ENCODE data around the gene SUMO4. TPM values are rescaled to one million over a fixed set of nuclear protein-coding genes. Genes with fewer than 3 reads are reported as not detected.
A peak's percentile ranks its signal among the peaks of the same experiment; 100 is the strongest.
"Not testable (repeated sequence)": the region's sequence is repeated elsewhere in the genome, so short reads cannot be mapped to it uniquely, and the experiment has no call there.

The SUMO4 gene
- total RNA-seq, 1 donor from 2014 or later: 1.1 TPM

DNA sequence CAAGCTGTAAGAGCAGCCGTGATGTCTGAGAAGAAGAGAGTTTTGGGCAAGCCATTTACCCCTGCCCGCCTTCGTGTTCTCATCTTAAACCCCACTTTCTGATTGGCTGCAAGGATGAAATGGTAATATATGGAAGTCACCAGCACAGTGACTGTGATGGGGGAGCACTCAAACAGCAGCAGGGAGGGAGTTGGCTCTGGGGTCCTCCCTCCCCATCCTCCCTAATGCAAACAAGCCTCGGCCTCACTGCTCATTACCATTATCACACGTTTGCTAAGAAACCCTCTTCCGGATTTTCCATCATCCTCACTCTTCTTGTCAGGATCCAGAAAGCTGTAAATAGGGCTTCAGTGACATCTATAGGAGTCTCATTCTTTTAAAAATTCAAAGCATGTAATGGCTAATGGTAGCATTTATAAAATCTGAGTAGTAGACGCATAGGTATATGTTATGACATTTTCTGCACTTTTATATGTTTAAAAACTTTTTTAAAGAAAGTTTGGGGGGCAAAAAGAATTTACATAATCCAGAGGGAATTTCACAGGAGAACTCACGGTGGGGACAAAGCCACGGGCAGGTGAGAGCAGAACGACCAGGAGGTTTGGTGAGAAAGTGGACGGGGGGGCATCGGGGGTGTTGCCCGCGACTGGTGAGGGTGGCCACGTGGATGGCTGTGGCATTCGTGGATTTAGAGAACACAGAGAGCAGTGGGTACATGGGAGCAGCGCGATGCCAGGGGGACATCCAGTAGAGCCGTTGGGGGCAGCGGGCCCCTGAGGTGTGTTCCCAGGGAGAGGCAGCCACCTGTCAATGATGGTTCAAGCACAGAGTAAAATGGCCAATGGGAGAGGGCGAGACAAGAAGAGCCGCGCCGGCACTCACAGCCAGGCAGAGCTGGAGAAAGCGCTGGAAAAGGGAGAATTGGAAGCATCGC is 29.6 kb downstream of the SUMO4 start:
- ATAC-seq (no peak), DNase-seq (ENCODE audit: low spot score) (no peak)

GRCh38 chr6:149431905-149432775 is 32.1 kb downstream of the SUMO4 start:
- DNase-seq (ENCODE audit: low spot score) (peak; percentile 89), ATAC-seq (peak; percentile 100)

- ATAC-seq: no peak
- no peak for DNase-seq (ENCODE audit: low spot score)
Observed at GRCh38 chr6:149433405-149433804, 33.3 kb downstream of the SUMO4 start.

GRCh38 chr6:149433881-149434280 is 33.8 kb downstream of the SUMO4 start:
- DNase-seq (ENCODE audit: low spot score) (no peak), ATAC-seq (no peak)

DNA sequence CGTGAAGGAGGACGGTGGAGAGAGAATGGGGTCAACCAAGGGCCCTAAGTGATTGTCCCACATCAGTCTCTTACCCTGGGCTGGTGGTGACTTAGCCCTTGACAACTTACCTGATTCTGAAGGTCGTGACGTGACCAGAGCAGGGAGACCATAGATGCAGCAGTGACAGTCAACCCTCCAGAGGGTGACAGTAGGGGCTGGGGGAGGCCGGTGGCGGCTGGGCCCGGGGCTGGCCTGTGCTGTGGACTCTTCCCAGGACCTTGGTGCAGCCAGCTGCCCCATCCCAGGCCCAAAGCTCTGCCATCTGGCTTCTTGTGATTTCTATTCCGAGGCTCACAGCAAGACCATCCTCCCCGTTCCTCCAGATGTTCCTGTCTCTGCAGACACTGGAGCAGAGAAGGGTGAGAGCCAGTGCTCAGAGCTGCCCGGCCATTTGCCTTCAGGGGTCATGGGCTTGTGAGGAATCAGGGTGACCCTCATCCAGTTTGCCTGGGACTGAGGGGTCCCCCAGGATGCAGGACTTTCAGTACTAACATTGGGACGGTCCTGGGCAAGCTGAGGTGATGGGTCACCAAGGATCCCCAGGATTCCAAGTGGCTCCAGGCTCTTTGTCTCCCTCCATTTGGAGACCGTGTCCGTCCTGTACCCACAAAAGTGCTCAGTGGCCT is 36.0 kb downstream of the SUMO4 start:
- ATAC-seq (no peak), DNase-seq (ENCODE audit: low spot score) (no peak)

GRCh38 chr6:149436647-149437046 is 36.6 kb downstream of the SUMO4 start:
- no peak for ATAC-seq

GRCh38 chr6:149437212-149437611 is 37.1 kb downstream of the SUMO4 start:
- DNase-seq (ENCODE audit: low spot score) (no peak), ATAC-seq (no peak)

More at GRCh38 chr6:149436647-149437046, 36.6 kb downstream of the SUMO4 start:
- DNase-seq (ENCODE audit: low spot score): no peak

- no peak for DNase-seq (ENCODE audit: low spot score)
- ATAC-seq: no peak
Observed at GRCh38 chr6:149438855-149439254, 38.8 kb downstream of the SUMO4 start.

DNA sequence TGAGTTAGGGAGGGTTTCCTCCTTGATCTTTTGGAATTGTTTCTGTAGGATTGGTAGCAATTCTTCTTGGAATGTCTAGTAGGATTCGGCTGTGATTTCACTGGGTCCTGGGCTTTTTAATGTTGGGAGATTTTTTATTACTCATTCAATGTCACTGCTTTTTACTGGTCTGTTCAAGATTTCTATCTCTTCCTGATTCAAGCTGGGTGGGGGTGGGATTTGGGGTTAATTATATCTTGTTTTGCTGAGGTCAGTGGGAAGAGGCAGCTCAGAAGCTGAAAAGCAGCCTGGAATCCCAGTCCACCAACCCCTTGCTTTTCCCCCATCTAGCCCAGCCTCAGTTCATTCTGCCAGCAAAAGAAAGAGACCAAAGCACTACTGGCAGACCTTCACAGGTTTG is 39.6 kb downstream of the SUMO4 start:
- DNase-seq (ENCODE audit: low spot score) (no peak), ATAC-seq (no peak)

DNA sequence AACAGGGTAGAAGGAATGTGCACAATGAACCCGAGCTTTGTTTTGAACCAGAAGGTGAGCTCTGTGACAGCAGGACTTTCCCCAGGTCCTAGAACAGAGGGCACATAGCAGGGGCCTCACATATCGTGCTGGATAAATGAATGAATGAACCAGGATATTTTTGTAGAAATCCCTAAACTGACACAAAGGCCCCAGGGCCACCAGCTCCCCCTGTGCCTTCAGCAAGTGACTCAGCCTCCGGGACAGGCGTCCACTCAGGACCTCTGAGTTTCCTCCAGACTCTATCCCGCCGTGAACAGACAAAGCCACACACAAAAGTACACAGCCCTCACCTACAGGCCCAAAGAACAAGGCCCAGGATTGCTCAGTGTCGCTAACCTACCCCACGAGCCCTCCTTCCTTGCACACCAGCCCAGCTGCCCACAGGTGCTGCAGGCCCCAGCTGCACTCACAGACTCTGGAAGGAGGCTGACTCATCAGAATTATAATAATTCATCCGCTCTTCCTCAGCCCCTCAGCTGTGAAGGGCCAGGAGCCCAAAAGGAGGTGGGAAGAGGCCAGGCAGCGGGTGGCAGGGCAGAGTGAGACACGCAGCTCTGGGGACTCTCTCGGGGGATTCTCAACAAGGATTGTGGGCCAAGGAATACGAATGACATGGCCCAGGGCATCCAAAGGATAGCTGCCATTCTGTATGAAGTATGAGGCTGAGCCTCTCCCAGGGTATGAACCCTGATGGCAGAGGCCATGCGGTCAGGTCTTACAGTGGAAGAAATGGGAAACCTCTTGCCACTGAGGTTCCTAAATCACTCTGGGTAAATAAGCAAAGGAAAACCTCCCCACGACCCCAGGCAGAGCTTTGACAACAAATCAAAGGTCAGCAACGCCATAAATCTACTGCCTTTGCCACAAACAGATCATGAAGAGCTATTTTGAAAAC is 40.9 kb downstream of the SUMO4 start:
- ATAC-seq (no peak), DNase-seq (ENCODE audit: low spot score) (no peak)

GRCh38 chr6:149441740-149442139 is 41.7 kb downstream of the SUMO4 start:
- DNase-seq (ENCODE audit: low spot score) (no peak), ATAC-seq (no peak)

- ATAC-seq (peak; percentile 51), DNase-seq (ENCODE audit: low spot score) (no peak)
Observed at GRCh38 chr6:149443411-149444181, 43.5 kb downstream of the SUMO4 start.

GRCh38 chr6:149444360-149445094 is 44.5 kb downstream of the SUMO4 start:
- peak; percentile 58 for ATAC-seq
- not testable (repeated sequence) for DNase-seq (ENCODE audit: low spot score)

- DNase-seq (ENCODE audit: low spot score) (no peak), ATAC-seq (no peak)
Observed at GRCh38 chr6:149445095-149445466, 45.0 kb downstream of the SUMO4 start.

GRCh38 chr6:149445573-149445972 is 45.5 kb downstream of the SUMO4 start:
- no peak for ATAC-seq
- no peak for DNase-seq (ENCODE audit: low spot score)

DNA sequence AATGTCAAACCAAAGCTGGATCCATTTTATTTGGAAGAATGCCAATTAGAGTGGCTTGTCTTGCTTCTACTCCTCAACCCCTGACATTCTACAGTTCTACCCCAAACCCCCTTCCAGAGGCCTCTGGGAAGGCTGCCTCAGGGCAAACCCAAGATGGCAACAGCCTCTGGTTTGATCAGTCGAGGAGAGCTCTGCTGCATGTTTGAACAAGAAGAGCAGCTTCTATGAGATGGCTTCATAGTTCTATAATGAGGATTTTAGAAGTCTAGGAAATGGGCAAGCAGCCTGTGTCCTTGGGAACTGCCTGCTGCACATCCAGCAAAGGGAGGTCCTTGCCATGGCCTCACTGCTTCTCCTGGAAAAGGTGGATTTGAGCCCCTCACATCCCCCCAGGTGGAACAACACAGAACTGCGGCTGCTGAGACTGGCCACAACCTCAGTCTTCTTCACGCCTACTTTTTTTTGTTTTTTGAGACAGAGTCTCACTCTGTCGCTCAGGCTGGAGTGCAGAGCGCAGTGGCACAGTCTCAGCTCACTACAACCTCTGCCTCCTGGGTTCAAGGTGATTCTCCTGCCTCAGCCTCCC is 46.8 kb downstream of the SUMO4 start:
- DNase-seq (ENCODE audit: low spot score) (no peak), ATAC-seq (no peak)

- DNase-seq (ENCODE audit: low spot score): no peak
- no peak for ATAC-seq
Observed at GRCh38 chr6:149448821-149449453, 48.9 kb downstream of the SUMO4 start.
